Fibroblast of skin of left biceps (primary cell): ENCODE measurements around the gene CEP70.
"Not testable (repeated sequence)": the region's sequence is repeated elsewhere in the genome, so short reads cannot be mapped to it uniquely, and the experiment has no call there.

Experiments used
- DNase-seq, 2 experiments: peaks; one replicate each; pipeline ENCODE4 v3.0.0-alpha.2; 2013; ENCODE audit warnings: low read depth in 2 of 2

CEP70 gene

GRCh38 chr3:138509586-138509985 lies 84.5 kb downstream of the CEP70 start:
- DNase-seq = no peak

GRCh38 chr3:138507524-138507923 lies 86.5 kb downstream of the CEP70 start:
- DNase-seq = no peak

- no peak for DNase-seq
Measured at GRCh38 chr3:138498991-138499390, 95.1 kb downstream of the CEP70 start.

- DNase-seq = no peak
Measured at GRCh38 chr3:138497851-138498250, 96.2 kb downstream of the CEP70 start.

- DNase-seq = no peak
Measured at GRCh38 chr3:138497021-138497420, 97.0 kb downstream of the CEP70 start.

- no peak for DNase-seq
Measured at GRCh38 chr3:138496436-138496835, 97.6 kb downstream of the CEP70 start.

- not testable (repeated sequence) for DNase-seq
Measured at GRCh38 chr3:138495638-138496037, 98.4 kb downstream of the CEP70 start.

- DNase-seq = no peak
Measured at GRCh38 chr3:138494607-138494929, 99.5 kb downstream of the CEP70 start.

- peak; percentile 31 to 34 for DNase-seq
Measured at GRCh38 chr3:138493804-138494606, 100.1 kb downstream of the CEP70 start.

GRCh38 chr3:138492980-138493675 lies 100.9 kb downstream of the CEP70 start:
- DNase-seq = no peak

GRCh38 chr3:138491971-138492370 lies 102.1 kb downstream of the CEP70 start:
- DNase-seq = no peak

- not testable (repeated sequence) for DNase-seq
Measured at GRCh38 chr3:138486580-138486979, 107.5 kb downstream of the CEP70 start.

GRCh38 chr3:138484672-138485071 lies 109.4 kb downstream of the CEP70 start:
- not testable (repeated sequence) for DNase-seq

- DNase-seq = no peak
Measured at GRCh38 chr3:138479438-138479863, 114.6 kb downstream of the CEP70 start.

GRCh38 chr3:138477801-138478200 lies 116.3 kb downstream of the CEP70 start:
- DNase-seq = no peak

GRCh38 chr3:138477120-138477519 lies 116.9 kb downstream of the CEP70 start:
- DNase-seq = no peak

- DNase-seq = no peak
Measured at GRCh38 chr3:138476526-138476925, 117.5 kb downstream of the CEP70 start.

- DNase-seq = no peak
Measured at GRCh38 chr3:138474163-138474562, 119.9 kb downstream of the CEP70 start.

GRCh38 chr3:138473391-138473790 lies 120.7 kb downstream of the CEP70 start:
- DNase-seq = no peak

- no peak for DNase-seq
Measured at GRCh38 chr3:138472141-138472825, 121.8 kb downstream of the CEP70 start.

- DNase-seq = no peak
Measured at GRCh38 chr3:138471481-138471880, 122.6 kb downstream of the CEP70 start.

GRCh38 chr3:138470687-138471086 lies 123.4 kb downstream of the CEP70 start:
- DNase-seq = no peak

GRCh38 chr3:138469874-138470273 lies 124.2 kb downstream of the CEP70 start:
- DNase-seq = no peak
